Measurements from ENCODE around the gene ASB4. TPM values are rescaled to one million over a fixed set of nuclear protein-coding genes. Genes with fewer than 3 reads are reported as not detected.
"Not testable (repeated sequence)": the region's sequence is repeated elsewhere in the genome, so short reads cannot be mapped to it uniquely, and the experiment has no call there.

ASB4 gene, protein sequence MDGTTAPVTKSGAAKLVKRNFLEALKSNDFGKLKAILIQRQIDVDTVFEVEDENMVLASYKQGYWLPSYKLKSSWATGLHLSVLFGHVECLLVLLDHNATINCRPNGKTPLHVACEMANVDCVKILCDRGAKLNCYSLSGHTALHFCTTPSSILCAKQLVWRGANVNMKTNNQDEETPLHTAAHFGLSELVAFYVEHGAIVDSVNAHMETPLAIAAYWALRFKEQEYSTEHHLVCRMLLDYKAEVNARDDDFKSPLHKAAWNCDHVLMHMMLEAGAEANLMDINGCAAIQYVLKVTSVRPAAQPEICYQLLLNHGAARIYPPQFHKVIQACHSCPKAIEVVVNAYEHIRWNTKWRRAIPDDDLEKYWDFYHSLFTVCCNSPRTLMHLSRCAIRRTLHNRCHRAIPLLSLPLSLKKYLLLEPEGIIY
- under 1 TPM; 0.01 to 0.02 TPM for polyA plus RNA-seq

GRCh38 chr7:95485391-95486123, at the start of gene ASB4:
Gene ASB4, plus strand, starts transcription at chr7:95485943. Its CDS starts 29 bp downstream, at chr7:95485972.
- Histone ChIP-seq H3K4me1 (ENCODE audit: control insufficient read depth in 2 of 2, insufficient read depth in 2 of 2, low read length in 1 of 2) (no peaks in the 10 kb centered on the region), H3K36me3 (ENCODE audit: control insufficient read depth in 2 of 2, insufficient read depth in 2 of 2, low read length in 1 of 2) (no peaks in the 10 kb centered on the region), H3K9me3 (ENCODE audit: control insufficient read depth in 2 of 2, insufficient read depth in 1 of 2, low read depth in 1 of 2, low read length in 1 of 2) (no peaks in the 10 kb centered on the region), H3K27me3 (ENCODE audit: control insufficient read depth in 1 of 2, insufficient read depth in 2 of 2, low read length in 2 of 2) (no peaks in the 10 kb centered on the region), H3K4me3 (ENCODE audit: low read depth in 1 of 2, low read length in 2 of 2) (no peak within 1 kb of the TSS), H3K27ac (ENCODE audit: low read depth in 2 of 2, low read length in 1 of 2) (no peak within 1 kb of the TSS)
- 61% methylated on average over 12 of the region's 12 CpGs for WGBS, 2 donors

GRCh38 chr7:95436407-95436806, 49.3 kb upstream of the ASB4 start:
- no peak overlapping the region for H3K27ac ChIP-seq (ENCODE audit: low read depth in 2 of 2, low read length in 1 of 2)
- no peaks in the 10 kb centered on the region for H3K36me3 ChIP-seq (ENCODE audit: control insufficient read depth in 2 of 2, insufficient read depth in 2 of 2, low read length in 1 of 2)
- 77 to 82% methylated on average over 4 of the region's 4 CpGs for WGBS, 2 donors
- no peak overlapping the region for H3K4me3 ChIP-seq (ENCODE audit: low read depth in 1 of 2, low read length in 2 of 2)
- no peaks in the 10 kb centered on the region for H3K27me3 ChIP-seq (ENCODE audit: control insufficient read depth in 1 of 2, insufficient read depth in 2 of 2, low read length in 2 of 2)
- no peaks in the 10 kb centered on the region for H3K9me3 ChIP-seq (ENCODE audit: control insufficient read depth in 2 of 2, insufficient read depth in 1 of 2, low read depth in 1 of 2, low read length in 1 of 2)
- H3K4me1 ChIP-seq (ENCODE audit: control insufficient read depth in 2 of 2, insufficient read depth in 2 of 2, low read length in 1 of 2) = peaks cover 0 to 3% of the 10 kb centered on the region in 2 donors

GRCh38 chr7:95440394-95441038, 45.2 kb upstream of the ASB4 start:
- no peaks in the 10 kb centered on the region for H3K4me1 ChIP-seq (ENCODE audit: control insufficient read depth in 2 of 2, insufficient read depth in 2 of 2, low read length in 1 of 2)
- H3K36me3 ChIP-seq (ENCODE audit: control insufficient read depth in 2 of 2, insufficient read depth in 2 of 2, low read length in 1 of 2) = no peaks in the 10 kb centered on the region
- H3K27me3 ChIP-seq (ENCODE audit: control insufficient read depth in 1 of 2, insufficient read depth in 2 of 2, low read length in 2 of 2) = no peaks in the 10 kb centered on the region
- no peaks in the 10 kb centered on the region for H3K9me3 ChIP-seq (ENCODE audit: control insufficient read depth in 2 of 2, insufficient read depth in 1 of 2, low read depth in 1 of 2, low read length in 1 of 2)
- H3K4me3 ChIP-seq (ENCODE audit: low read depth in 1 of 2, low read length in 2 of 2) = no peak overlapping the region
- no peak overlapping the region for H3K27ac ChIP-seq (ENCODE audit: low read depth in 2 of 2, low read length in 1 of 2)
- 75 to 98% methylated on average over 3 of the region's 3 CpGs for WGBS, 2 donors

- Histone ChIP-seq H3K4me1 (ENCODE audit: control insufficient read depth in 2 of 2, insufficient read depth in 2 of 2, low read length in 1 of 2) (no peaks in the 10 kb centered on the region), H3K27ac (ENCODE audit: low read depth in 2 of 2, low read length in 1 of 2) (no peak overlapping the region), H3K27me3 (ENCODE audit: control insufficient read depth in 1 of 2, insufficient read depth in 2 of 2, low read length in 2 of 2) (no peaks in the 10 kb centered on the region), H3K4me3 (ENCODE audit: low read depth in 1 of 2, low read length in 2 of 2) (no peak overlapping the region), H3K36me3 (ENCODE audit: control insufficient read depth in 2 of 2, insufficient read depth in 2 of 2, low read length in 1 of 2) (no peaks in the 10 kb centered on the region), H3K9me3 (ENCODE audit: control insufficient read depth in 2 of 2, insufficient read depth in 1 of 2, low read depth in 1 of 2, low read length in 1 of 2) (no peaks in the 10 kb centered on the region)
- 81 to 83% methylated on average over 7 of the region's 7 CpGs for WGBS, 2 donors
Measured at GRCh38 chr7:95441042-95441823, 44.5 kb upstream of the ASB4 start.

DNA sequence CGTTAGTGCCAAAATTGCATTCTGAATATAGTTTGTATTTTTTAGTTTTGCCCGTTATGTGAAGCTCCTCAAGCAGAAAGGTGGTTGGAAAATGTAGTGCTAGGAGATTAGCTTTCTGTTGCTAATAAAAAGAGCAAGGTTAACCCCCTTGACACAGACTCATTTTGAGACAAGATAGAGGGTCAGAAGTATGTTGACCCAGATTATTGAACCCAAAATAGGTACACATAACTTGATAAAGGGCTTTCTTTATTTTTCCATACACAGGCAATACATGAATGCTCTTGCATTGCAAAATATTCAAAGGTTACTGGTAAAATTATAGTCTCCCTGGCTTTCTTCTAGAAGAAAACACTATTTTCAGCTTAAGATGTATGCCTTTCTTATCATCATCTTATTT, 40.9 kb upstream of the ASB4 start:
- no peaks in the 10 kb centered on the region for H3K9me3 ChIP-seq (ENCODE audit: control insufficient read depth in 2 of 2, insufficient read depth in 1 of 2, low read depth in 1 of 2, low read length in 1 of 2)
- no peak overlapping the region for H3K4me3 ChIP-seq (ENCODE audit: low read depth in 1 of 2, low read length in 2 of 2)
- no peak overlapping the region for H3K27ac ChIP-seq (ENCODE audit: low read depth in 2 of 2, low read length in 1 of 2)
- no peaks in the 10 kb centered on the region for H3K4me1 ChIP-seq (ENCODE audit: control insufficient read depth in 2 of 2, insufficient read depth in 2 of 2, low read length in 1 of 2)
- H3K27me3 ChIP-seq (ENCODE audit: control insufficient read depth in 1 of 2, insufficient read depth in 2 of 2, low read length in 2 of 2) = no peaks in the 10 kb centered on the region
- WGBS, 2 donors = 68 to 72% methylated on average over 2 of the region's 2 CpGs
- no peaks in the 10 kb centered on the region for H3K36me3 ChIP-seq (ENCODE audit: control insufficient read depth in 2 of 2, insufficient read depth in 2 of 2, low read length in 1 of 2)

- WGBS, 2 donors = 96 to 98% methylated on average over 3 of the region's 3 CpGs
- no peak overlapping the region for H3K4me3 ChIP-seq (ENCODE audit: low read depth in 1 of 2, low read length in 2 of 2)
- H3K27ac ChIP-seq (ENCODE audit: low read depth in 2 of 2, low read length in 1 of 2) = no peak overlapping the region
- no peaks in the 10 kb centered on the region for H3K4me1 ChIP-seq (ENCODE audit: control insufficient read depth in 2 of 2, insufficient read depth in 2 of 2, low read length in 1 of 2)
- no peaks in the 10 kb centered on the region for H3K36me3 ChIP-seq (ENCODE audit: control insufficient read depth in 2 of 2, insufficient read depth in 2 of 2, low read length in 1 of 2)
- H3K9me3 ChIP-seq (ENCODE audit: control insufficient read depth in 2 of 2, insufficient read depth in 1 of 2, low read depth in 1 of 2, low read length in 1 of 2) = no peaks in the 10 kb centered on the region
- H3K27me3 ChIP-seq (ENCODE audit: control insufficient read depth in 1 of 2, insufficient read depth in 2 of 2, low read length in 2 of 2) = no peaks in the 10 kb centered on the region
Measured at GRCh38 chr7:95446618-95447017, 39.1 kb upstream of the ASB4 start.

- H3K4me3 ChIP-seq (ENCODE audit: low read depth in 1 of 2, low read length in 2 of 2) = no peak overlapping the region
- H3K27me3 ChIP-seq (ENCODE audit: control insufficient read depth in 1 of 2, insufficient read depth in 2 of 2, low read length in 2 of 2) = no peaks in the 10 kb centered on the region
- no peaks in the 10 kb centered on the region for H3K9me3 ChIP-seq (ENCODE audit: control insufficient read depth in 2 of 2, insufficient read depth in 1 of 2, low read depth in 1 of 2, low read length in 1 of 2)
- no peaks in the 10 kb centered on the region for H3K4me1 ChIP-seq (ENCODE audit: control insufficient read depth in 2 of 2, insufficient read depth in 2 of 2, low read length in 1 of 2)
- no peak overlapping the region for H3K27ac ChIP-seq (ENCODE audit: low read depth in 2 of 2, low read length in 1 of 2)
- 61 to 65% methylated on average over 2 of the region's 2 CpGs for WGBS, 2 donors
- no peaks in the 10 kb centered on the region for H3K36me3 ChIP-seq (ENCODE audit: control insufficient read depth in 2 of 2, insufficient read depth in 2 of 2, low read length in 1 of 2)
Measured at GRCh38 chr7:95454438-95455045, 31.2 kb upstream of the ASB4 start.

- H3K36me3 ChIP-seq (ENCODE audit: control insufficient read depth in 2 of 2, insufficient read depth in 2 of 2, low read length in 1 of 2) = no peaks in the 10 kb centered on the region
- H3K4me3 ChIP-seq (ENCODE audit: low read depth in 1 of 2, low read length in 2 of 2) = no peak overlapping the region
- H3K27ac ChIP-seq (ENCODE audit: low read depth in 2 of 2, low read length in 1 of 2) = no peak overlapping the region
- H3K27me3 ChIP-seq (ENCODE audit: control insufficient read depth in 1 of 2, insufficient read depth in 2 of 2, low read length in 2 of 2) = no peaks in the 10 kb centered on the region
- H3K9me3 ChIP-seq (ENCODE audit: control insufficient read depth in 2 of 2, insufficient read depth in 1 of 2, low read depth in 1 of 2, low read length in 1 of 2) = peaks cover 0 to 5% of the 10 kb centered on the region in 2 donors
- H3K4me1 ChIP-seq (ENCODE audit: control insufficient read depth in 2 of 2, insufficient read depth in 2 of 2, low read length in 1 of 2) = no peaks in the 10 kb centered on the region
Measured at GRCh38 chr7:95457947-95458346, 27.8 kb upstream of the ASB4 start.

DNA sequence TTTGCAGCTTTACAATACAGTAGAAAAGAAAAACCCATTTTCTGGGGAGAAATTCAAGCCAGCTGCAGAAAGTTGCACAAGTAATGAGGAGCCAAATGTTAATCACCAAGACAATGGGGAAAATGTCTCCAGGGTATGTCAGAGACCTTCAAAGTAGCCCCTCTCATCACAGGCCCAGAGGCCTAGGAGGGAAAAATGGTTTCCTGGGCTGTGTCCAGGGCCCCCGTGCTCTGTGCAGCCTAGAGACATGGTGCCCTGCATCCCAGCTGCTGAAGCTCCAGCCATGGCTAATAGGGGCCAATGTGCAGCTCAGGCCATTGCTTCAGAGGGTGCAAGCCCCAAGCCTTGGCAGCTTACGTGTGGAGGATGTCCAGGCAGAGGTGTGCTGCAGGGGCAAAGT, 25.1 kb upstream of the ASB4 start:
- 86 to 93% methylated on average over 2 of the region's 2 CpGs for WGBS, 2 donors
- H3K4me1 ChIP-seq (ENCODE audit: control insufficient read depth in 2 of 2, insufficient read depth in 2 of 2, low read length in 1 of 2); H3K27me3 ChIP-seq (ENCODE audit: control insufficient read depth in 1 of 2, insufficient read depth in 2 of 2, low read length in 2 of 2); H3K4me3 ChIP-seq (ENCODE audit: low read depth in 1 of 2, low read length in 2 of 2); H3K36me3 ChIP-seq (ENCODE audit: control insufficient read depth in 2 of 2, insufficient read depth in 2 of 2, low read length in 1 of 2); H3K9me3 ChIP-seq (ENCODE audit: control insufficient read depth in 2 of 2, insufficient read depth in 1 of 2, low read depth in 1 of 2, low read length in 1 of 2); H3K27ac ChIP-seq (ENCODE audit: low read depth in 2 of 2, low read length in 1 of 2): not testable (repeated sequence)

Data from esophagus (tissue), 2 donors.